ENCODE measurements around the gene CDK2AP2. TPM values are rescaled to one million over a fixed set of nuclear protein-coding genes. Genes with fewer than 3 reads are reported as not detected.
A peak's percentile ranks its signal among the peaks of the same experiment; 100 is the strongest.
"Not testable (repeated sequence)": the region's sequence is repeated elsewhere in the genome, so short reads cannot be mapped to it uniquely, and the experiment has no call there.

CDK2AP2 gene
- total RNA-seq, 1 experiment from 2014 or later: 99.2 TPM

- DNase-seq (ENCODE audit: low spot score): no peak
Observed at GRCh38 chr11:67489885-67490726, 17.9 kb downstream of the CDK2AP2 start.

- DNase-seq (ENCODE audit: low spot score): no peak
Observed at GRCh38 chr11:67489203-67489884, 18.6 kb downstream of the CDK2AP2 start.

GRCh38 chr11:67486481-67487195 is 21.3 kb downstream of the CDK2AP2 start:
- no peak for DNase-seq (ENCODE audit: low spot score)

- not testable (repeated sequence) for DNase-seq (ENCODE audit: low spot score)
Observed at GRCh38 chr11:67485873-67486361, 22.0 kb downstream of the CDK2AP2 start.

- DNase-seq (ENCODE audit: low spot score): no peak
Observed at GRCh38 chr11:67484847-67485311, 23.1 kb downstream of the CDK2AP2 start.

- DNase-seq (ENCODE audit: low spot score): no peak
Observed at GRCh38 chr11:67483831-67484665, 23.9 kb downstream of the CDK2AP2 start.

GRCh38 chr11:67482827-67483798 is 24.8 kb downstream of the CDK2AP2 start, which contains the start of gene AIP:
Gene AIP (plus strand): TSS chr11:67483026. CDS start chr11:67483159, 133 bp downstream.
- peak; percentile 99 for DNase-seq (ENCODE audit: low spot score)

GRCh38 chr11:67482275-67482826 is 25.6 kb downstream of the CDK2AP2 start:
- no peak for DNase-seq (ENCODE audit: low spot score)

GRCh38 chr11:67477344-67478050 is 30.5 kb downstream of the CDK2AP2 start:
- not testable (repeated sequence) for DNase-seq (ENCODE audit: low spot score)

- not testable (repeated sequence) for DNase-seq (ENCODE audit: low spot score)
Observed at GRCh38 chr11:67476692-67477091, 31.3 kb downstream of the CDK2AP2 start.

GRCh38 chr11:67472882-67473281 is 35.1 kb downstream of the CDK2AP2 start:
- no peak for DNase-seq (ENCODE audit: low spot score)

- DNase-seq (ENCODE audit: low spot score): no peak
Observed at GRCh38 chr11:67470337-67471002, 37.5 kb downstream of the CDK2AP2 start.

GRCh38 chr11:67469508-67469811 is 38.5 kb downstream of the CDK2AP2 start:
- DNase-seq (ENCODE audit: low spot score): no peak

GRCh38 chr11:67468759-67469507 is 39.0 kb downstream of the CDK2AP2 start, which contains the start of gene TMEM134:
Gene TMEM134 (minus strand): TSS chr11:67469251. CDS start chr11:67469192, 59 bp downstream.
- DNase-seq (ENCODE audit: low spot score): peak; percentile 94

GRCh38 chr11:67468456-67468758 is 39.6 kb downstream of the CDK2AP2 start:
- DNase-seq (ENCODE audit: low spot score): no peak

- peak; percentile 93 for DNase-seq (ENCODE audit: low spot score)
Observed at GRCh38 chr11:67468056-67468455, 39.9 kb downstream of the CDK2AP2 start.

GRCh38 chr11:67466962-67467771 is 40.8 kb downstream of the CDK2AP2 start:
- no peak for DNase-seq (ENCODE audit: low spot score)

All from HT-29 (cell line).